IMR-90 (cell line): Measurements from ENCODE around the gene GABBR1. TPM values are rescaled to one million over a fixed set of nuclear protein-coding genes. Genes with fewer than 3 reads are reported as not detected.

Experiments
- ATAC-seq: fragments of 200-7000 bp; cut with Tn5 transposase; 2 replicates; pipeline ENCODE4 v1.9.1; 2020; ENCODE audit warnings: low read depth, mild to moderate bottlenecking, moderate library complexity
- BruUV-seq: library from RNA; stranded (reverse); fragments of 400-500 nt; replicated peaks from 2 replicates; lab custom pipeline; 2021; lab: Mats Ljungman, UMichigan
- CTCF ChIA-PET: fragments of 300-600 bp; formaldehyde crosslinking; extraction: SDS; loops from one replicate; lab custom pipeline; 2021; ENCODE audit warnings: antibody characterized with exemption; lab: Yijun Ruan, JAX
- POLR2A ChIA-PET: fragments of 300-600 bp; sonication (Branson Sonifier 250); formaldehyde crosslinking; loops from one replicate; lab custom pipeline; 2022; ENCODE audit warnings: antibody characterized with exemption; ENCODE audit not compliant: unreplicated experiment; lab: Charles Lee
- DNase-seq: peaks from one replicate; pipeline ENCODE4 v3.0.0; 2013
- H2AFZ ChIP-seq: replicated peaks from 2 replicates; pipeline ENCODE3; 2013; ENCODE audit warnings: low read length, mild to moderate bottlenecking; ENCODE audit not compliant: poor library complexity
- H2AK5ac ChIP-seq: 2 replicates; pipeline ENCODE4 v1.6.1; 2013; ENCODE audit warnings: low read depth, low read length, inconsistent platforms
- H2AK9ac ChIP-seq: replicated peaks from 2 replicates; pipeline ENCODE3; 2013; ENCODE audit warnings: mild to moderate bottlenecking, low read depth, low read length, moderate library complexity; ENCODE audit not compliant: poor library complexity
- H2BK120ac ChIP-seq: 2 replicates; pipeline ENCODE4 v1.6.1; 2013; ENCODE audit warnings: low read depth, low read length, inconsistent platforms
- H2BK15ac ChIP-seq: 3 replicates; pipeline ENCODE4 v1.6.1; 2013; ENCODE audit warnings: low read depth, low read length, inconsistent platforms
- H2BK20ac ChIP-seq: 2 replicates; pipeline ENCODE4 v1.6.1; 2013; ENCODE audit warnings: low read depth, mild to moderate bottlenecking, inconsistent platforms, low read length, moderate library complexity
- H2BK5ac ChIP-seq: 2 replicates; pipeline ENCODE4 v1.6.1; 2013; ENCODE audit warnings: mild to moderate bottlenecking, low read depth, low read length, inconsistent platforms; ENCODE audit not compliant: poor library complexity, severe bottlenecking
- H3K14ac ChIP-seq: replicated peaks from 2 replicates; pipeline ENCODE4 v1.6.1; 2013; ENCODE audit warnings: low read depth, low read length, inconsistent platforms
- H3K18ac ChIP-seq: 2 replicates; pipeline ENCODE4 v1.6.1; 2013; ENCODE audit warnings: low read depth, low read length, control low read depth
- H3K23ac ChIP-seq: 2 replicates; pipeline ENCODE4 v1.6.1; 2013; ENCODE audit warnings: low read depth, low read length, inconsistent platforms
- H3K27ac ChIP-seq: 2 replicates; pipeline ENCODE4 v1.5.1; 2013; ENCODE audit warnings: mild to moderate bottlenecking, control low read depth, low read length; ENCODE audit not compliant: insufficient read depth
- H3K27me3 ChIP-seq: 2 replicates; pipeline ENCODE4 v1.6.1; 2013; ENCODE audit warnings: low read length; ENCODE audit not compliant: control insufficient read depth, insufficient read depth
- H3K36me3 ChIP-seq: 2 replicates; pipeline ENCODE4 v1.6.1; 2013; ENCODE audit warnings: low read length, mixed read lengths; ENCODE audit not compliant: control insufficient read depth, insufficient read depth
- H3K4ac ChIP-seq: 2 replicates; pipeline ENCODE4 v1.6.1; 2013; ENCODE audit warnings: low read depth, low read length, inconsistent platforms
- H3K4me1 ChIP-seq: 2 replicates; pipeline ENCODE4 v1.6.1; 2013; ENCODE audit warnings: low read length, mixed read lengths; ENCODE audit not compliant: control insufficient read depth, insufficient read depth
- H3K4me2 ChIP-seq: 2 replicates; pipeline ENCODE4 v1.6.1; 2013; ENCODE audit warnings: low read depth, mild to moderate bottlenecking, control low read depth, low read length, moderate library complexity
- H3K4me3 ChIP-seq: 2 replicates; pipeline ENCODE4 v1.5.1; 2013; ENCODE audit warnings: low read depth, mild to moderate bottlenecking, control low read depth, low read length, moderate library complexity; ENCODE audit not compliant: insufficient read depth
- H3K56ac ChIP-seq: 2 replicates; pipeline ENCODE4 v1.6.1; 2013; ENCODE audit warnings: low read length, inconsistent platforms; ENCODE audit not compliant: insufficient read depth; ENCODE audit errors: extremely low read depth
- H3K79me1 ChIP-seq, 2 experiments: 2 replicates each; pipeline ENCODE4 v1.6.1; 2013; ENCODE audit warnings: low read length in 2 of 2, inconsistent platforms in 1 of 2, low read depth in 1 of 2
- H3K9ac ChIP-seq: 2 replicates; pipeline ENCODE4 v1.6.1; 2013; ENCODE audit warnings: low read depth, low read length, control low read depth
- H3K9me1 ChIP-seq: 2 replicates; pipeline ENCODE4 v1.6.1; 2013; ENCODE audit warnings: low read length, inconsistent platforms; ENCODE audit not compliant: insufficient read depth
- H3K9me3 ChIP-seq: 2 replicates; pipeline ENCODE4 v1.6.1; 2013; ENCODE audit warnings: low read length; ENCODE audit not compliant: control insufficient read depth, insufficient read depth
- H4K20me1 ChIP-seq: 2 replicates; pipeline ENCODE4 v1.6.1; 2013; ENCODE audit warnings: low read length, inconsistent platforms; ENCODE audit not compliant: insufficient read depth
- H4K5ac ChIP-seq: 2 replicates; pipeline ENCODE4 v1.6.1; 2013; ENCODE audit warnings: mild to moderate bottlenecking, low read depth, low read length, control low read depth
- H4K8ac ChIP-seq, 2 experiments: 2 replicates each; pipeline ENCODE4 v1.6.1; 2013; ENCODE audit warnings: low read depth in 2 of 2, low read length in 2 of 2, control low read depth in 1 of 2, inconsistent platforms in 1 of 2
- H4K91ac ChIP-seq: 2 replicates; pipeline ENCODE4 v1.6.1; 2013; ENCODE audit warnings: low read depth, low read length, inconsistent platforms; ENCODE audit not compliant: insufficient read depth
- BHLHE40 ChIP-seq: fragments of 150-350 bp; IDR thresholded peaks from 2 replicates; pipeline ENCODE4 v1.6.1; 2016; ENCODE audit warnings: mild to moderate bottlenecking, low read depth, low read length
- CHD1 ChIP-seq: IDR thresholded peaks from 2 replicates; pipeline ENCODE4 v1.6.1; 2012; ENCODE audit warnings: low read depth, low read length, improper control_type of control experiment
- SMC3 ChIP-seq: fragments of 150-350 bp; IDR thresholded peaks from 2 replicates; pipeline ENCODE4 v1.6.1; 2016; ENCODE audit warnings: low read depth, mild to moderate bottlenecking, antibody characterized with exemption, low read length, moderate library complexity
- whole genome bisulfite sequencing, 2 experiments: methylation state at CpG; one replicate each; pipeline versions ENCODE4 v1.1.5 to v1.1.7; 2013; ENCODE audit warnings: missing lambda C conversion rate in 2 of 2; ENCODE audit not compliant: insufficient read length in 1 of 2; ENCODE audit errors: extremely low coverage in 2 of 2; 5-methylcytosine and 5-hydroxymethylcytosine counted together
- dilution Hi-C: fragments of 300-500 bp; cut with HindIII; formaldehyde crosslinking; loops from one replicate; pipeline ENCODE4 v1.14.3; 2018; ENCODE audit warnings: low sequenced_read_pairs; ENCODE audit not compliant: unreplicated experiment
- in situ Hi-C: fragments of 300-500 bp; cut with MboI; formaldehyde crosslinking; loops from 3 replicates; pipeline ENCODE4 v1.14.3; 2019; ENCODE audit warnings: low sequenced_read_pairs, inconsistent platforms, mixed read lengths
- intact Hi-C: fragments of 100-400 bp; cut with micrococcal nuclease; formaldehyde crosslinking; loops from 2 replicates; pipeline ENCODE4 v1.10.0; 2022
- polyA plus RNA-seq, 3 experiments: library from polyadenylated mRNA; depleted of rRNA; stranded (reverse); fragments of >200 nt; gene quantifications; 2 replicates each; pipeline ENCODE4 v1.2.3, GENCODE V29; 2012; ENCODE audit warnings: low replicate concordance in 1 of 3
- total RNA-seq: library from RNA; depleted of rRNA; stranded (reverse); fragments of >200 nt; gene quantifications from 2 replicates; pipeline ENCODE4 v1.2.3, GENCODE V29; 2012
- TF ChIP-seq, protein P1 (sequence below): fragments of 150-350 bp; IDR thresholded peaks from 2 replicates; pipeline ENCODE4 v1.6.1; 2017; ENCODE audit warnings: mild to moderate bottlenecking, antibody characterized with exemption, low read length, low read depth

GABBR1 gene
- total and polyA plus RNA-seq, 2 of the 4 experiments (the other 2 are of a cell fraction) = 5.9 to 31.5 TPM

DNA sequence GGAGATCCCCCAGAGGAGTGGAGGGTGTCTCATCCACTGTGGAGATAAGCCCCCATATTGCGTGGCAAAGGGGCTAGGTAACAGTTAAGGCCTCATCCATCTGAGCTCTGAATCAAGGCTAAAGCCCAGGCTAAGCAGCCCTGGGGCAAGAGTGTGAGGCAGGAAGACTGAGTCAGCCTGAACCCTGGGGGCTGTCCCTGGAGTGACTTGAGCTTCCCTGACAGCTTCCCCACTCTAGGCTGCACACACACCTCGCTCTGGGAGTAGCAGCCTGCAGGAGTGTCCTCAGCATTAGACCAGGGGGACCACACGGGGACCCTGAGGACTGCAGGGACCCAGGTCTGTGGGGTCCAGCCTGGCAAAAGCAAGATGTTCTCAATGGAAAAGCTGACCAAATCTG, 101.3 kb downstream of the GABBR1 start:
- no peak overlapping the region for H3K18ac ChIP-seq
- no peaks in the 10 kb centered on the region for H3K9me1 ChIP-seq
- CTCF ChIA-PET = no interaction called here
- POLR2A ChIA-PET = no interaction called here
- ATAC-seq (no peak), DNase-seq (no peak)
- no peak overlapping the region for H2BK120ac ChIP-seq
- no peak overlapping the region for H2AFZ ChIP-seq
- no peak overlapping the region for H4K5ac ChIP-seq
- no peak overlapping the region for H3K4me2 ChIP-seq
- no TSS peak for BruUV-seq
- peaks cover 3% of the 10 kb centered on the region; the same call in 1 of the 2 replicates for H3K9me3 ChIP-seq
- H4K8ac ChIP-seq = no peak overlapping the region
- no peak overlapping the region for H2BK5ac ChIP-seq
- H3K4me3 ChIP-seq = no peak overlapping the region
- H3K4ac ChIP-seq = no peak overlapping the region
- in situ Hi-C loops (no loop called here), dilution Hi-C loops (no loop called here), intact Hi-C loops (no loop called here)
- H2BK15ac ChIP-seq = no peak overlapping the region
- no peaks in the 10 kb centered on the region for H3K4me1 ChIP-seq
- H3K27ac ChIP-seq = no peak overlapping the region
- H3K56ac ChIP-seq = no peak overlapping the region
- H4K91ac ChIP-seq = no peak overlapping the region
- WGBS, 2 experiments = 0% methylated on average over 2 of the region's 3 CpGs; no CpG with 5 or more reads in 1 of the 2 experiments
- H2BK20ac ChIP-seq = no peak overlapping the region
- no peak overlapping the region for H2AK5ac ChIP-seq
- no peaks in the 10 kb centered on the region for H4K20me1 ChIP-seq
- H3K14ac ChIP-seq = no peak overlapping the region
- H2AK9ac ChIP-seq = no peak overlapping the region
- no peak overlapping the region for H3K9ac ChIP-seq
- H3K27me3 ChIP-seq = no peaks in the 10 kb centered on the region
- H3K36me3 ChIP-seq = no peaks in the 10 kb centered on the region
- TF ChIP-seq, protein P1, sequence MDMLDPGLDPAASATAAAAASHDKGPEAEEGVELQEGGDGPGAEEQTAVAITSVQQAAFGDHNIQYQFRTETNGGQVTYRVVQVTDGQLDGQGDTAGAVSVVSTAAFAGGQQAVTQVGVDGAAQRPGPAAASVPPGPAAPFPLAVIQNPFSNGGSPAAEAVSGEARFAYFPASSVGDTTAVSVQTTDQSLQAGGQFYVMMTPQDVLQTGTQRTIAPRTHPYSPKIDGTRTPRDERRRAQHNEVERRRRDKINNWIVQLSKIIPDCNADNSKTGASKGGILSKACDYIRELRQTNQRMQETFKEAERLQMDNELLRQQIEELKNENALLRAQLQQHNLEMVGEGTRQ = no peak
- no peak for TF ChIP-seq CHD1
- no peak for TF ChIP-seq SMC3
- no peak for TF ChIP-seq BHLHE40
- no peaks in the 10 kb centered on the region for H3K79me1 ChIP-seq
- H3K23ac ChIP-seq = no peak overlapping the region
